ENCODE data around the gene SLC22A23. TPM values are rescaled to one million over a fixed set of nuclear protein-coding genes. Genes with fewer than 3 reads are reported as not detected.

The SLC22A23 gene
- total and polyA plus RNA-seq, 2 donors (not counting 1 experiment from before 2014, with no cell fraction given), result 0.18 to 1.4 TPM

DNA sequence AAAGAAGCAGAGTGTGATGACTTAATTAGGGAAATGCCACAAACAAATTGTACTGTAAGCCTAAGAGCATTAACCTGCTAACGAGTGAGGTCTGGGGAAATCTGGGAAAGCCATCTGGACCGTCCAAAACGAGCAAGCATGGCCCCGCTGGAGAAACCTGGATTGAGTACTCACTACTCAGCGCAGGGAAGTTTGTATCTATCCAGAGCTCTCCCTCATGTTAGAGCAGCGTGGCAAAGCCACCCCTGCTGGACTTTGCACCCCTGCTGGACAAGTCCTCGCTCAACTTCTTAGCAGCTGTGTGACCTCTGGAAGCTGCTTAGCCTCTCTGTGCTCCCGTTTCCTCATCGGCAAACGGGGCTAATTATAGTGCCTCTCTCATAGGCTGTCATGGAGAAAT lies 160.8 kb downstream of the SLC22A23 start:
- no peaks in the 10 kb centered on the region for H3K36me3 ChIP-seq (replicated peaks in 1 of 2; ENCODE audit: control extremely low read depth in 1 of 2, control insufficient read depth in 1 of 2, extremely low read depth in 1 of 2, insufficient read depth in 2 of 2, low read length in 1 of 2)
- ChIA-PET POLR2A (no interaction called here), CTCF (interaction anchor here (1.4 kb wide), 1 partner anchor 712 kb away, joined by 4 read pairs; no protein-coding TSS in a partner anchor)
- WGBS (ENCODE audit: insufficient coverage), result 89% methylated on average over 7 of the region's 10 CpGs
- H3K27ac ChIP-seq (ENCODE audit: low read length in 2 of 2), result no peak overlapping the region
- no peaks in the 10 kb centered on the region for H4K20me1 ChIP-seq (ENCODE audit: control insufficient read depth, insufficient read depth, low read length, poor library complexity, severe bottlenecking)
- H3K4me1 ChIP-seq (ENCODE audit: control insufficient read depth in 2 of 2, insufficient read depth in 2 of 2, low read length in 2 of 2), result no peaks in the 10 kb centered on the region
- H3K79me2 ChIP-seq (ENCODE audit: control insufficient read depth, insufficient read depth, low read length), result no peaks in the 10 kb centered on the region
- H3K27ac Mint-ChIP-seq, result no peak overlapping the region
- DNase-seq (no peak), ATAC-seq (ENCODE audit: low read depth) (no peak)
- no peak overlapping the region for H3K4me2 ChIP-seq (replicated peaks; ENCODE audit: low read depth, low read length, poor library complexity, severe bottlenecking)
- no peak overlapping the region for H3K4me3 ChIP-seq (ENCODE audit: control extremely low read depth in 1 of 5, extremely low read depth in 1 of 5, insufficient read depth in 1 of 5, low read depth in 2 of 5, low read length in 4 of 5)
- no peak overlapping the region for H3K9ac ChIP-seq (ENCODE audit: low read length)
- no peaks in the 10 kb centered on the region for H3K4me1 Mint-ChIP-seq
- H2AFZ ChIP-seq (ENCODE audit: insufficient read depth, low read depth, low read length, poor library complexity, severe bottlenecking), result no peak overlapping the region
- no peaks in the 10 kb centered on the region for H3K9me3 ChIP-seq (ENCODE audit: control extremely low read depth in 1 of 3, control insufficient read depth in 2 of 3, insufficient read depth in 1 of 3, low read length in 2 of 3)
- H3K9me3 Mint-ChIP-seq (ENCODE audit: insufficient read depth), result no peaks in the 10 kb centered on the region
- H3K27me3 ChIP-seq (replicated peaks in 1 of 4; ENCODE audit: control extremely low read depth in 1 of 4, control insufficient read depth in 3 of 4, insufficient read depth in 4 of 4, low read length in 3 of 4), result peaks cover 0 to 14% (median 0%) of the 10 kb centered on the region in 4 experiments
- H3K4me3 Mint-ChIP-seq, result no peak overlapping the region
- peaks cover 24% of the 10 kb centered on the region for H3K27me3 Mint-ChIP-seq
- no peak for TF ChIP-seq EZH2 (IDR thresholded peaks at IDR 0.05; ENCODE audit: borderline replicate concordance, insufficient read depth, low read depth, low read length, poor library complexity, severe bottlenecking)
- TF ChIP-seq, protein P1, sequence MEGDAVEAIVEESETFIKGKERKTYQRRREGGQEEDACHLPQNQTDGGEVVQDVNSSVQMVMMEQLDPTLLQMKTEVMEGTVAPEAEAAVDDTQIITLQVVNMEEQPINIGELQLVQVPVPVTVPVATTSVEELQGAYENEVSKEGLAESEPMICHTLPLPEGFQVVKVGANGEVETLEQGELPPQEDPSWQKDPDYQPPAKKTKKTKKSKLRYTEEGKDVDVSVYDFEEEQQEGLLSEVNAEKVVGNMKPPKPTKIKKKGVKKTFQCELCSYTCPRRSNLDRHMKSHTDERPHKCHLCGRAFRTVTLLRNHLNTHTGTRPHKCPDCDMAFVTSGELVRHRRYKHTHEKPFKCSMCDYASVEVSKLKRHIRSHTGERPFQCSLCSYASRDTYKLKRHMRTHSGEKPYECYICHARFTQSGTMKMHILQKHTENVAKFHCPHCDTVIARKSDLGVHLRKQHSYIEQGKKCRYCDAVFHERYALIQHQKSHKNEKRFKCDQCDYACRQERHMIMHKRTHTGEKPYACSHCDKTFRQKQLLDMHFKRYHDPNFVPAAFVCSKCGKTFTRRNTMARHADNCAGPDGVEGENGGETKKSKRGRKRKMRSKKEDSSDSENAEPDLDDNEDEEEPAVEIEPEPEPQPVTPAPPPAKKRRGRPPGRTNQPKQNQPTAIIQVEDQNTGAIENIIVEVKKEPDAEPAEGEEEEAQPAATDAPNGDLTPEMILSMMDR (IDR thresholded peaks at IDR 0.05), result no peak
- intact Hi-C loops (cut with micrococcal nuclease), result no loop called here

DNA sequence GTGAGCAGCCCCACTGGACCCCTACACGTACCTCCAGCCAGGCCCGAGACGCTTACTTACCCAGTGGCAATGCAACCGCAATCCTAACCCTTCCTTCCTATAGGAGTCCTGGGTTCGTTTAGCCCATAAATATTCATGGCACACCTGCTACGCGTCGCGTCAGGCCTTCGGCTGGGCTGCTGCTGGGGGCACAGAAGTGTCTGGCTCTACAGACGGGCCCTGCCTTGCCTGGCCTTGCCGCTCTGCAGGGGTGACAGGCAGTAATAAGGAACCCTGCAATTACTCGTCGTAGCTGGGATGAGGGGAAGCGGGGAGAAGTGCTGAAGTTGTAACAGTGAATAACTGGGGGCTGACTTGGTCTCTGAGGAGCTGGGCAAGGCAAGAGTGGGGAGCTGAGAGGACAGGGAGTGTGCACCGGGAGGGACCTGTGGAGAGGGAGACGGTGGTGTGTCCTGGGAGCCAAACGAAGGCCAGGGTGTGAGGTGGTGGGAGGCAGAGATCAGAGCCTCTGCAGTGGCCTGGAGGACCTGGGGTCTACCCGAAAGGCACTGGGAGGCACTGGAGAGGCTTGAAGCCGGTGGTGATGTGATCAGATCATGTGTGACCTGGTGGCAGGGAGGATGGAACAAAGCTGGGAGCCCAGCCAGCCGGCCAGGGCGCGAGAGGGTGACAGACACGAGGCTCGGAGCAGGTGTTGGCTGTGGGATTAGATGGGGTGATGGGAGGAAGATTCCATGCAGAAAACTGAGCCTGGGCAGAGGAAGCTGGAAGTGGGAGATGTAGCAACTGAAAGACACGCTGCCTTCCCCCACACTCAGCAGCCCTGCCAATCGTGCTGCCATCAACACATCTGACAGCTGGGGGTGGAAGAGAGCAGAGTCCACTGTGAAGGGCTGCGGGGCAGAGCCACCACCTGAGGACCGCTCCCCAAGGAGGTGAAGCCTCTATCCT lies 161.7 kb downstream of the SLC22A23 start:
- no peaks in the 10 kb centered on the region for H4K20me1 ChIP-seq (ENCODE audit: control insufficient read depth, insufficient read depth, low read length, poor library complexity, severe bottlenecking)
- no peak overlapping the region for H3K4me2 ChIP-seq (replicated peaks; ENCODE audit: low read depth, low read length, poor library complexity, severe bottlenecking)
- TF ChIP-seq, protein P1 (IDR thresholded peaks at IDR 0.05), result no peak
- no peak for TF ChIP-seq EZH2 (IDR thresholded peaks at IDR 0.05; ENCODE audit: borderline replicate concordance, insufficient read depth, low read depth, low read length, poor library complexity, severe bottlenecking)
- no peaks in the 10 kb centered on the region for H3K36me3 ChIP-seq (replicated peaks in 1 of 2; ENCODE audit: control extremely low read depth in 1 of 2, control insufficient read depth in 1 of 2, extremely low read depth in 1 of 2, insufficient read depth in 2 of 2, low read length in 1 of 2)
- DNase-seq (no peak), ATAC-seq (ENCODE audit: low read depth) (no peak)
- no peak overlapping the region for H3K4me3 Mint-ChIP-seq
- WGBS (ENCODE audit: insufficient coverage), result 91% methylated on average over 23 of the region's 29 CpGs
- no peak overlapping the region for H2AFZ ChIP-seq (ENCODE audit: insufficient read depth, low read depth, low read length, poor library complexity, severe bottlenecking)
- H3K27me3 Mint-ChIP-seq, result peaks cover 24% of the 10 kb centered on the region
- H3K27ac ChIP-seq (ENCODE audit: low read length in 2 of 2), result no peak overlapping the region
- no peak overlapping the region for H3K4me3 ChIP-seq (ENCODE audit: control extremely low read depth in 1 of 5, extremely low read depth in 1 of 5, insufficient read depth in 1 of 5, low read depth in 2 of 5, low read length in 4 of 5)
- no peaks in the 10 kb centered on the region for H3K79me2 ChIP-seq (ENCODE audit: control insufficient read depth, insufficient read depth, low read length)
- H3K27me3 ChIP-seq (replicated peaks in 1 of 4; ENCODE audit: control extremely low read depth in 1 of 4, control insufficient read depth in 3 of 4, insufficient read depth in 4 of 4, low read length in 3 of 4), result peaks cover 0 to 14% (median 0%) of the 10 kb centered on the region in 4 experiments
- POLR2A ChIA-PET, result no interaction called here
- H3K4me1 ChIP-seq (ENCODE audit: control insufficient read depth in 2 of 2, insufficient read depth in 2 of 2, low read length in 2 of 2), result no peaks in the 10 kb centered on the region
- H3K9me3 ChIP-seq (ENCODE audit: control extremely low read depth in 1 of 3, control insufficient read depth in 2 of 3, insufficient read depth in 1 of 3, low read length in 2 of 3), result no peaks in the 10 kb centered on the region
- H3K4me1 Mint-ChIP-seq, result no peaks in the 10 kb centered on the region
- no peak overlapping the region for H3K9ac ChIP-seq (ENCODE audit: low read length)
- intact Hi-C loops (cut with micrococcal nuclease), result no loop called here
- CTCF ChIA-PET, result interaction anchor here (1.4 kb wide), 1 partner anchor 712 kb away, joined by 4 read pairs; no protein-coding TSS in a partner anchor
- H3K9me3 Mint-ChIP-seq (ENCODE audit: insufficient read depth), result no peaks in the 10 kb centered on the region
- H3K27ac Mint-ChIP-seq, result no peak overlapping the region
